ENCODE data around the gene PEX3. TPM values are rescaled to one million over a fixed set of nuclear protein-coding genes. Genes with fewer than 3 reads are reported as not detected.

The PEX3 gene
- total and polyA plus RNA-seq, 10 of the 15 experiments (the other 5 are each of a cell fraction or from before 2014, with no cell fraction given), result 18.6 to 70.7 (median 38.6) TPM

- TF ChIP-seq, protein P1, sequence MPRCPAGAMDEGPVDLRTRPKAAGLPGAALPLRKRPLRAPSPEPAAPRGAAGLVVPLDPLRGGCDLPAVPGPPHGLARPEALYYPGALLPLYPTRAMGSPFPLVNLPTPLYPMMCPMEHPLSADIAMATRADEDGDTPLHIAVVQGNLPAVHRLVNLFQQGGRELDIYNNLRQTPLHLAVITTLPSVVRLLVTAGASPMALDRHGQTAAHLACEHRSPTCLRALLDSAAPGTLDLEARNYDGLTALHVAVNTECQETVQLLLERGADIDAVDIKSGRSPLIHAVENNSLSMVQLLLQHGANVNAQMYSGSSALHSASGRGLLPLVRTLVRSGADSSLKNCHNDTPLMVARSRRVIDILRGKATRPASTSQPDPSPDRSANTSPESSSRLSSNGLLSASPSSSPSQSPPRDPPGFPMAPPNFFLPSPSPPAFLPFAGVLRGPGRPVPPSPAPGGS (IDR thresholded peaks at IDR 0.05; ENCODE audit: borderline replicate concordance, insufficient read depth, low read depth, low read length, poor library complexity, severe bottlenecking), result peak; percentile 6
- peak; percentile 23 to 77; a peak in 3 of 4 replicates for TF ChIP-seq BHLHE40 (IDR thresholded peaks at IDR 0.05; ENCODE audit: borderline replicate concordance in 1 of 2, low read depth in 2 of 2, low read length in 1 of 2)
- TF ChIP-seq MXI1 (IDR thresholded peaks at IDR 0.05; ENCODE audit: low read depth, low read length), result peak; percentile 80
- peak; percentile 70 for TF ChIP-seq USF1 (IDR thresholded peaks at IDR 0.05; ENCODE audit: borderline replicate concordance, extremely low read length, insufficient read depth, low read depth, low read length)
- TF ChIP-seq NR2F1 (conservative IDR thresholded peaks at IDR 0.05), result peak; percentile 58; the same call in 1 of the 2 replicates
- no peak for TF ChIP-seq HDGF (IDR thresholded peaks at IDR 0.05)
- TF ChIP-seq, protein P2, sequence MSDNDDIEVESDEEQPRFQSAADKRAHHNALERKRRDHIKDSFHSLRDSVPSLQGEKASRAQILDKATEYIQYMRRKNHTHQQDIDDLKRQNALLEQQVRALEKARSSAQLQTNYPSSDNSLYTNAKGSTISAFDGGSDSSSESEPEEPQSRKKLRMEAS (IDR thresholded peaks at IDR 0.05; ENCODE audit: low read depth, low read length), result no peak; the same call in 1 of the 2 replicates
- TF ChIP-seq ELK1 (IDR thresholded peaks at IDR 0.05; ENCODE audit: low read depth, low read length), result no peak
- TF ChIP-seq NRF1 (conservative IDR thresholded peaks at IDR 0.05; ENCODE audit: low read depth, low read length), result no peak
- TF ChIP-seq SMARCA5 (IDR thresholded peaks at IDR 0.05), result peak; percentile 75
- TF ChIP-seq, protein P3, sequence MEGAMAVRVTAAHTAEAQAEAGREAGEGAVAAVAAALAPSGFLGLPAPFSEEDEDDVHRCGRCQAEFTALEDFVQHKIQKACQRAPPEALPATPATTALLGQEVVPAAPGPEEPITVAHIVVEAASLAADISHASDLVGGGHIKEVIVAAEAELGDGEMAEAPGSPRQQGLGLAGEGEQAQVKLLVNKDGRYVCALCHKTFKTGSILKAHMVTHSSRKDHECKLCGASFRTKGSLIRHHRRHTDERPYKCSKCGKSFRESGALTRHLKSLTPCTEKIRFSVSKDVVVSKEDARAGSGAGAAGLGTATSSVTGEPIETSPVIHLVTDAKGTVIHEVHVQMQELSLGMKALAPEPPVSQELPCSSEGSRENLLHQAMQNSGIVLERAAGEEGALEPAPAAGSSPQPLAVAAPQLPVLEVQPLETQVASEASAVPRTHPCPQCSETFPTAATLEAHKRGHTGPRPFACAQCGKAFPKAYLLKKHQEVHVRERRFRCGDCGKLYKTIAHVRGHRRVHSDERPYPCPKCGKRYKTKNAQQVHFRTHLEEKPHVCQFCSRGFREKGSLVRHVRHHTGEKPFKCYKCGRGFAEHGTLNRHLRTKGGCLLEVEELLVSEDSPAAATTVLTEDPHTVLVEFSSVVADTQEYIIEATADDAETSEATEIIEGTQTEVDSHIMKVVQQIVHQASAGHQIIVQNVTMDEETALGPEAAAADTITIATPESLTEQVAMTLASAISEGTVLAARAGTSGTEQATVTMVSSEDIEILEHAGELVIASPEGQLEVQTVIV (IDR thresholded peaks at IDR 0.05; ENCODE audit: borderline replicate concordance, partially characterized antibody), result peak; percentile 47
- TF ChIP-seq POLR2AphosphoS5 (IDR thresholded peaks at IDR 0.05; ENCODE audit: low read length), result peak; percentile 62
- 0 out of 2 replicates have a peak, but pooled peaks have one; percentile 3 for TF ChIP-seq TCF12 (IDR thresholded peaks at IDR 0.05; ENCODE audit: low read depth, low read length)
- TF ChIP-seq YY1 (IDR thresholded peaks at IDR 0.05; ENCODE audit: low read depth, low read length), result peak; percentile 19; the same call in 1 of the 2 replicates
- no peak for TF ChIP-seq YBX1 (IDR thresholded peaks at IDR 0.05)
- peak; percentile 64 for TF ChIP-seq ZBTB40 (IDR thresholded peaks at IDR 0.05; ENCODE audit: borderline replicate concordance)
- TF ChIP-seq PAX5 (IDR thresholded peaks at IDR 0.05; ENCODE audit: borderline replicate concordance, low read depth, low read length), result peak; percentile 19; the same call in 1 of the 2 replicates
Measured at GRCh38 chr6:143510991-143511891, 60.6 kb downstream of the PEX3 start, which contains the start of gene FUCA2 (continued).
